ENCODE results near the gene MECR.
A peak's percentile ranks its signal among the peaks of the same experiment; 100 is the strongest.

The MECR gene

GRCh38 chr1:29256394-29256793, 25.7 kb upstream of the MECR start:
- DNase-seq, result no peak

GRCh38 chr1:29255134-29255666, 24.5 kb upstream of the MECR start:
- no peak for DNase-seq

GRCh38 chr1:29254346-29254745, 23.6 kb upstream of the MECR start:
- DNase-seq, result no peak

GRCh38 chr1:29253180-29253579, 22.4 kb upstream of the MECR start:
- no peak for DNase-seq

GRCh38 chr1:29251164-29252124, 20.7 kb upstream of the MECR start:
- no peak for DNase-seq

- DNase-seq, result no peak
Observed at GRCh38 chr1:29249951-29250581, 19.3 kb upstream of the MECR start.

GRCh38 chr1:29249170-29249691, 18.5 kb upstream of the MECR start:
- DNase-seq, result no peak

- DNase-seq, result no peak
Observed at GRCh38 chr1:29248409-29248808, 17.7 kb upstream of the MECR start.

GRCh38 chr1:29247571-29248273, 17.0 kb upstream of the MECR start:
- DNase-seq, result no peak

- no peak for DNase-seq
Observed at GRCh38 chr1:29247044-29247443, 16.3 kb upstream of the MECR start.

GRCh38 chr1:29245876-29246275, 15.1 kb upstream of the MECR start:
- peak in 28 of 58 donors; percentile 10 to 57 (median 27) for DNase-seq

- DNase-seq, result no peak
Observed at GRCh38 chr1:29245261-29245660, 14.5 kb upstream of the MECR start.

GRCh38 chr1:29243871-29244200, 13.1 kb upstream of the MECR start:
- no peak for DNase-seq

- no peak for DNase-seq
Observed at GRCh38 chr1:29243023-29243870, 12.5 kb upstream of the MECR start.

GRCh38 chr1:29240986-29241385, 10.3 kb upstream of the MECR start:
- no peak for DNase-seq

GRCh38 chr1:29240400-29240837, 9.7 kb upstream of the MECR start:
- DNase-seq, result no peak

- DNase-seq, result no peak
Observed at GRCh38 chr1:29239142-29239541, 8.4 kb upstream of the MECR start.

GRCh38 chr1:29238620-29239002, 7.9 kb upstream of the MECR start:
- DNase-seq, result no peak

GRCh38 chr1:29237852-29238619, 7.3 kb upstream of the MECR start:
- no peak for DNase-seq
